ENCODE data around the gene DHRS3. TPM values are rescaled to one million over a fixed set of nuclear protein-coding genes. Genes with fewer than 3 reads are reported as not detected.

Gene DHRS3
- total RNA-seq, 1 experiment from 2014 or later, result 37.7 TPM

DNA sequence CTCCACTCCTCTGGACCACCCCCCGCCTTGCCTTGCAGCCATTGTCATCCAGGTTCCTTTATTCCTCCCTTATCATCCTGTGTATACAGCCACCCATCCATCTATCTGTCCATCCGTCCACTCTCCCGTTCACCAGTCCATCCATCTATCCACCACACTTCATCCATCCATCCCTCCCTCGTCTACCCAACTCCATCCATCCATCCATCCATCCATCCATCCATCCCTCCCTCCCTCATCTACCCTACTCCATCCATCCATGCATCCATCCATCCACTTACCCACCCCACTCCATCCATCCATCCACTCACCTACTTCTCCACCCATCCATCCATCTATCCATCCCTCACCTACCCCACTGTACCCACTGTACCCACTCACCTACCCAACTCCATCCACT lies 35.4 kb downstream of the DHRS3 start:
- H3K4me3 Mint-ChIP-seq, result no peak overlapping the region
- TF ChIP-seq, protein P1, sequence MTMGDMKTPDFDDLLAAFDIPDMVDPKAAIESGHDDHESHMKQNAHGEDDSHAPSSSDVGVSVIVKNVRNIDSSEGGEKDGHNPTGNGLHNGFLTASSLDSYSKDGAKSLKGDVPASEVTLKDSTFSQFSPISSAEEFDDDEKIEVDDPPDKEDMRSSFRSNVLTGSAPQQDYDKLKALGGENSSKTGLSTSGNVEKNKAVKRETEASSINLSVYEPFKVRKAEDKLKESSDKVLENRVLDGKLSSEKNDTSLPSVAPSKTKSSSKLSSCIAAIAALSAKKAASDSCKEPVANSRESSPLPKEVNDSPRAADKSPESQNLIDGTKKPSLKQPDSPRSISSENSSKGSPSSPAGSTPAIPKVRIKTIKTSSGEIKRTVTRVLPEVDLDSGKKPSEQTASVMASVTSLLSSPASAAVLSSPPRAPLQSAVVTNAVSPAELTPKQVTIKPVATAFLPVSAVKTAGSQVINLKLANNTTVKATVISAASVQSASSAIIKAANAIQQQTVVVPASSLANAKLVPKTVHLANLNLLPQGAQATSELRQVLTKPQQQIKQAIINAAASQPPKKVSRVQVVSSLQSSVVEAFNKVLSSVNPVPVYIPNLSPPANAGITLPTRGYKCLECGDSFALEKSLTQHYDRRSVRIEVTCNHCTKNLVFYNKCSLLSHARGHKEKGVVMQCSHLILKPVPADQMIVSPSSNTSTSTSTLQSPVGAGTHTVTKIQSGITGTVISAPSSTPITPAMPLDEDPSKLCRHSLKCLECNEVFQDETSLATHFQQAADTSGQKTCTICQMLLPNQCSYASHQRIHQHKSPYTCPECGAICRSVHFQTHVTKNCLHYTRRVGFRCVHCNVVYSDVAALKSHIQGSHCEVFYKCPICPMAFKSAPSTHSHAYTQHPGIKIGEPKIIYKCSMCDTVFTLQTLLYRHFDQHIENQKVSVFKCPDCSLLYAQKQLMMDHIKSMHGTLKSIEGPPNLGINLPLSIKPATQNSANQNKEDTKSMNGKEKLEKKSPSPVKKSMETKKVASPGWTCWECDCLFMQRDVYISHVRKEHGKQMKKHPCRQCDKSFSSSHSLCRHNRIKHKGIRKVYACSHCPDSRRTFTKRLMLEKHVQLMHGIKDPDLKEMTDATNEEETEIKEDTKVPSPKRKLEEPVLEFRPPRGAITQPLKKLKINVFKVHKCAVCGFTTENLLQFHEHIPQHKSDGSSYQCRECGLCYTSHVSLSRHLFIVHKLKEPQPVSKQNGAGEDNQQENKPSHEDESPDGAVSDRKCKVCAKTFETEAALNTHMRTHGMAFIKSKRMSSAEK (CRISPR knock-in tag; IDR thresholded peaks at IDR 0.05; ENCODE audit: borderline replicate concordance), result no peak
- no peak for TF ChIP-seq KAT7 (CRISPR knock-in tag; IDR thresholded peaks at IDR 0.05; ENCODE audit: borderline replicate concordance)
- TF ChIP-seq ZNF138 (CRISPR knock-in tag; conservative IDR thresholded peaks at IDR 0.05), result no peak
- TF ChIP-seq, protein P2, sequence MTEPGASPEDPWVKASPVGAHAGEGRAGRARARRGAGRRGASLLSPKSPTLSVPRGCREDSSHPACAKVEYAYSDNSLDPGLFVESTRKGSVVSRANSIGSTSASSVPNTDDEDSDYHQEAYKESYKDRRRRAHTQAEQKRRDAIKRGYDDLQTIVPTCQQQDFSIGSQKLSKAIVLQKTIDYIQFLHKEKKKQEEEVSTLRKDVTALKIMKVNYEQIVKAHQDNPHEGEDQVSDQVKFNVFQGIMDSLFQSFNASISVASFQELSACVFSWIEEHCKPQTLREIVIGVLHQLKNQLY (CRISPR knock-in tag; IDR thresholded peaks at IDR 0.05), result no peak
- TF ChIP-seq CREM (CRISPR knock-in tag; IDR thresholded peaks at IDR 0.05), result no peak
- no peak for TF ChIP-seq SOX15 (CRISPR knock-in tag; IDR thresholded peaks at IDR 0.05)
- no peak for TF ChIP-seq TEAD1 (CRISPR knock-in tag; IDR thresholded peaks at IDR 0.05)
- no peak for TF ChIP-seq NR3C1 (CRISPR knock-in tag; conservative IDR thresholded peaks at IDR 0.05; ENCODE audit: low read depth)
- TF ChIP-seq, protein P3, sequence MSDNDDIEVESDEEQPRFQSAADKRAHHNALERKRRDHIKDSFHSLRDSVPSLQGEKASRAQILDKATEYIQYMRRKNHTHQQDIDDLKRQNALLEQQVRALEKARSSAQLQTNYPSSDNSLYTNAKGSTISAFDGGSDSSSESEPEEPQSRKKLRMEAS (CRISPR knock-in tag; IDR thresholded peaks at IDR 0.05), result no peak
- TF ChIP-seq, protein P4, sequence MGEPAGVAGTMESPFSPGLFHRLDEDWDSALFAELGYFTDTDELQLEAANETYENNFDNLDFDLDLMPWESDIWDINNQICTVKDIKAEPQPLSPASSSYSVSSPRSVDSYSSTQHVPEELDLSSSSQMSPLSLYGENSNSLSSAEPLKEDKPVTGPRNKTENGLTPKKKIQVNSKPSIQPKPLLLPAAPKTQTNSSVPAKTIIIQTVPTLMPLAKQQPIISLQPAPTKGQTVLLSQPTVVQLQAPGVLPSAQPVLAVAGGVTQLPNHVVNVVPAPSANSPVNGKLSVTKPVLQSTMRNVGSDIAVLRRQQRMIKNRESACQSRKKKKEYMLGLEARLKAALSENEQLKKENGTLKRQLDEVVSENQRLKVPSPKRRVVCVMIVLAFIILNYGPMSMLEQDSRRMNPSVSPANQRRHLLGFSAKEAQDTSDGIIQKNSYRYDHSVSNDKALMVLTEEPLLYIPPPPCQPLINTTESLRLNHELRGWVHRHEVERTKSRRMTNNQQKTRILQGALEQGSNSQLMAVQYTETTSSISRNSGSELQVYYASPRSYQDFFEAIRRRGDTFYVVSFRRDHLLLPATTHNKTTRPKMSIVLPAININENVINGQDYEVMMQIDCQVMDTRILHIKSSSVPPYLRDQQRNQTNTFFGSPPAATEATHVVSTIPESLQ (CRISPR knock-in tag; IDR thresholded peaks at IDR 0.05), result no peak
- no peak for ATAC-seq
- DNase-seq (ENCODE audit: low spot score), result no peak
- no peaks in the 10 kb centered on the region for H3K27me3 Mint-ChIP-seq (ENCODE audit: low read depth)
- H3K9me3 Mint-ChIP-seq, result peaks cover 3% of the 10 kb centered on the region; the same call in 1 of the 2 replicates
- no peak overlapping the region for H3K27ac Mint-ChIP-seq
- H3K4me1 Mint-ChIP-seq, result peaks cover 6% of the 10 kb centered on the region
- H3K36me3 Mint-ChIP-seq, result peaks cover 4% of the 10 kb centered on the region; the same call in 1 of the 2 replicates
- ChIA-PET POLR2A (no interaction called here), CTCF (no interaction called here)

DNA sequence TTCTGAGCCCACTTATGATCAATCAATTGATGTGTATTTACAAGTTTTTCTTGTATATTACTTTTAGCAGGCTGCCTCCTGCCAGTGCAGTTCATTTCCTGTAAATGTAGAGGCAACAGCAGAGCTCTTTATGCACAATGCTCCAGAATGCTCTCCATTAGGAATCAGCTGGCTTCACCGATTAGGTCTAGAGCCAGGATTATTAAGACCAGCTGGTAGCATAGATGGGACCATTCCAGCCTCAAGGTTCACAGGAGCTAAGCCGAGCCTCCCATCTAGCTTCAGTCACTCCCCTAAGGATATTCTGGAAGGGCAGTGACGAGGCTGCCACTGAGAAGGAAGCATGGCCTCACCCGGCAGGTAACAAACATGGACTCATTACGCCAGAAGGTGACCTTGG lies 36.8 kb downstream of the DHRS3 start:
- CTCF ChIA-PET, result interaction anchor here (0.9 kb wide), 1 partner anchor 78 kb away, joined by 3 read pairs; no protein-coding TSS in a partner anchor
- H3K27ac Mint-ChIP-seq, result peak overlapping the region; percentile 84; the same call in 1 of the 2 replicates
- H3K4me1 Mint-ChIP-seq, result peaks cover 6% of the 10 kb centered on the region
- peaks cover 3% of the 10 kb centered on the region; the same call in 1 of the 2 replicates for H3K9me3 Mint-ChIP-seq
- no peaks in the 10 kb centered on the region for H3K27me3 Mint-ChIP-seq (ENCODE audit: low read depth)
- H3K36me3 Mint-ChIP-seq, result peaks cover 9% of the 10 kb centered on the region
- H3K4me3 Mint-ChIP-seq, result no peak overlapping the region
- ATAC-seq, result no peak
- POLR2A ChIA-PET, result no interaction called here
- no peak for DNase-seq (ENCODE audit: low spot score)
- TF ChIP-seq, protein P2 (CRISPR knock-in tag; IDR thresholded peaks at IDR 0.05), result no peak
- TF ChIP-seq, protein P5, sequence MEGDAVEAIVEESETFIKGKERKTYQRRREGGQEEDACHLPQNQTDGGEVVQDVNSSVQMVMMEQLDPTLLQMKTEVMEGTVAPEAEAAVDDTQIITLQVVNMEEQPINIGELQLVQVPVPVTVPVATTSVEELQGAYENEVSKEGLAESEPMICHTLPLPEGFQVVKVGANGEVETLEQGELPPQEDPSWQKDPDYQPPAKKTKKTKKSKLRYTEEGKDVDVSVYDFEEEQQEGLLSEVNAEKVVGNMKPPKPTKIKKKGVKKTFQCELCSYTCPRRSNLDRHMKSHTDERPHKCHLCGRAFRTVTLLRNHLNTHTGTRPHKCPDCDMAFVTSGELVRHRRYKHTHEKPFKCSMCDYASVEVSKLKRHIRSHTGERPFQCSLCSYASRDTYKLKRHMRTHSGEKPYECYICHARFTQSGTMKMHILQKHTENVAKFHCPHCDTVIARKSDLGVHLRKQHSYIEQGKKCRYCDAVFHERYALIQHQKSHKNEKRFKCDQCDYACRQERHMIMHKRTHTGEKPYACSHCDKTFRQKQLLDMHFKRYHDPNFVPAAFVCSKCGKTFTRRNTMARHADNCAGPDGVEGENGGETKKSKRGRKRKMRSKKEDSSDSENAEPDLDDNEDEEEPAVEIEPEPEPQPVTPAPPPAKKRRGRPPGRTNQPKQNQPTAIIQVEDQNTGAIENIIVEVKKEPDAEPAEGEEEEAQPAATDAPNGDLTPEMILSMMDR (IDR thresholded peaks at IDR 0.05), result no peak
- TF ChIP-seq, protein P6, sequence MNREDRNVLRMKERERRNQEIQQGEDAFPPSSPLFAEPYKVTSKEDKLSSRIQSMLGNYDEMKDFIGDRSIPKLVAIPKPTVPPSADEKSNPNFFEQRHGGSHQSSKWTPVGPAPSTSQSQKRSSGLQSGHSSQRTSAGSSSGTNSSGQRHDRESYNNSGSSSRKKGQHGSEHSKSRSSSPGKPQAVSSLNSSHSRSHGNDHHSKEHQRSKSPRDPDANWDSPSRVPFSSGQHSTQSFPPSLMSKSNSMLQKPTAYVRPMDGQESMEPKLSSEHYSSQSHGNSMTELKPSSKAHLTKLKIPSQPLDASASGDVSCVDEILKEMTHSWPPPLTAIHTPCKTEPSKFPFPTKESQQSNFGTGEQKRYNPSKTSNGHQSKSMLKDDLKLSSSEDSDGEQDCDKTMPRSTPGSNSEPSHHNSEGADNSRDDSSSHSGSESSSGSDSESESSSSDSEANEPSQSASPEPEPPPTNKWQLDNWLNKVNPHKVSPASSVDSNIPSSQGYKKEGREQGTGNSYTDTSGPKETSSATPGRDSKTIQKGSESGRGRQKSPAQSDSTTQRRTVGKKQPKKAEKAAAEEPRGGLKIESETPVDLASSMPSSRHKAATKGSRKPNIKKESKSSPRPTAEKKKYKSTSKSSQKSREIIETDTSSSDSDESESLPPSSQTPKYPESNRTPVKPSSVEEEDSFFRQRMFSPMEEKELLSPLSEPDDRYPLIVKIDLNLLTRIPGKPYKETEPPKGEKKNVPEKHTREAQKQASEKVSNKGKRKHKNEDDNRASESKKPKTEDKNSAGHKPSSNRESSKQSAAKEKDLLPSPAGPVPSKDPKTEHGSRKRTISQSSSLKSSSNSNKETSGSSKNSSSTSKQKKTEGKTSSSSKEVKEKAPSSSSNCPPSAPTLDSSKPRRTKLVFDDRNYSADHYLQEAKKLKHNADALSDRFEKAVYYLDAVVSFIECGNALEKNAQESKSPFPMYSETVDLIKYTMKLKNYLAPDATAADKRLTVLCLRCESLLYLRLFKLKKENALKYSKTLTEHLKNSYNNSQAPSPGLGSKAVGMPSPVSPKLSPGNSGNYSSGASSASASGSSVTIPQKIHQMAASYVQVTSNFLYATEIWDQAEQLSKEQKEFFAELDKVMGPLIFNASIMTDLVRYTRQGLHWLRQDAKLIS (CRISPR knock-in tag; IDR thresholded peaks at IDR 0.05; ENCODE audit: borderline replicate concordance), result no peak
- TF ChIP-seq ZNF232 (CRISPR knock-in tag; IDR thresholded peaks at IDR 0.05) (no peak), IRF2 (CRISPR knock-in tag; IDR thresholded peaks at IDR 0.05; ENCODE audit: borderline replicate concordance, low read depth) (no peak)
- TF ChIP-seq, protein P7, sequence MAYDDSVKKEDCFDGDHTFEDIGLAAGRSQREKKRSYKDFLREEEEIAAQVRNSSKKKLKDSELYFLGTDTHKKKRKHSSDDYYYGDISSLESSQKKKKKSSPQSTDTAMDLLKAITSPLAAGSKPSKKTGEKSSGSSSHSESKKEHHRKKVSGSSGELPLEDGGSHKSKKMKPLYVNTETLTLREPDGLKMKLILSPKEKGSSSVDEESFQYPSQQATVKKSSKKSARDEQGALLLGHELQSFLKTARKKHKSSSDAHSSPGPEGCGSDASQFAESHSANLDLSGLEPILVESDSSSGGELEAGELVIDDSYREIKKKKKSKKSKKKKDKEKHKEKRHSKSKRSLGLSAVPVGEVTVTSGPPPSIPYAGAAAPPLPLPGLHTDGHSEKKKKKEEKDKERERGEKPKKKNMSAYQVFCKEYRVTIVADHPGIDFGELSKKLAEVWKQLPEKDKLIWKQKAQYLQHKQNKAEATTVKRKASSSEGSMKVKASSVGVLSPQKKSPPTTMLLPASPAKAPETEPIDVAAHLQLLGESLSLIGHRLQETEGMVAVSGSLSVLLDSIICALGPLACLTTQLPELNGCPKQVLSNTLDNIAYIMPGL (CRISPR knock-in tag; IDR thresholded peaks at IDR 0.05), result no peak
- TF ChIP-seq, protein P8, sequence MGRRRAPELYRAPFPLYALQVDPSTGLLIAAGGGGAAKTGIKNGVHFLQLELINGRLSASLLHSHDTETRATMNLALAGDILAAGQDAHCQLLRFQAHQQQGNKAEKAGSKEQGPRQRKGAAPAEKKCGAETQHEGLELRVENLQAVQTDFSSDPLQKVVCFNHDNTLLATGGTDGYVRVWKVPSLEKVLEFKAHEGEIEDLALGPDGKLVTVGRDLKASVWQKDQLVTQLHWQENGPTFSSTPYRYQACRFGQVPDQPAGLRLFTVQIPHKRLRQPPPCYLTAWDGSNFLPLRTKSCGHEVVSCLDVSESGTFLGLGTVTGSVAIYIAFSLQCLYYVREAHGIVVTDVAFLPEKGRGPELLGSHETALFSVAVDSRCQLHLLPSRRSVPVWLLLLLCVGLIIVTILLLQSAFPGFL (CRISPR knock-in tag; IDR thresholded peaks at IDR 0.05; ENCODE audit: borderline replicate concordance), result no peak

Measured in WTC11 (cell line).